UCSD-AML1 (cell line): Measurements from ENCODE around the gene VANGL1.
A peak's percentile ranks its signal among the peaks of the same experiment; 100 is the strongest.

Experiments used
- DNase-seq: peaks from one replicate; lab custom pipeline; 2025; ENCODE audit not compliant: unreplicated experiment; lab: John Stamatoyannopoulos, UW

Gene VANGL1

GRCh38 chr1:115701090-115701489 lies 59.3 kb downstream of the VANGL1 start:
- DNase-seq: no peak

GRCh38 chr1:115702959-115703358 lies 61.2 kb downstream of the VANGL1 start:
- DNase-seq: no peak

- no peak for DNase-seq
Observed at GRCh38 chr1:115705085-115705951, 63.5 kb downstream of the VANGL1 start.

GRCh38 chr1:115705963-115706362 lies 64.2 kb downstream of the VANGL1 start:
- no peak for DNase-seq

GRCh38 chr1:115706587-115707425 lies 65.0 kb downstream of the VANGL1 start:
- no peak for DNase-seq

- DNase-seq: no peak
Observed at GRCh38 chr1:115710859-115711624, 69.3 kb downstream of the VANGL1 start.

- no peak for DNase-seq
Observed at GRCh38 chr1:115712911-115713609, 71.3 kb downstream of the VANGL1 start.

- no peak for DNase-seq
Observed at GRCh38 chr1:115713906-115714305, 72.1 kb downstream of the VANGL1 start.

GRCh38 chr1:115714572-115715141 lies 72.9 kb downstream of the VANGL1 start:
- no peak for DNase-seq

- DNase-seq: peak; percentile 32
Observed at GRCh38 chr1:115717541-115717940, 75.8 kb downstream of the VANGL1 start.

GRCh38 chr1:115718011-115718754 lies 76.4 kb downstream of the VANGL1 start:
- DNase-seq: no peak

GRCh38 chr1:115719285-115719684 lies 77.5 kb downstream of the VANGL1 start:
- DNase-seq: no peak

GRCh38 chr1:115722221-115722620 lies 80.5 kb downstream of the VANGL1 start:
- no peak for DNase-seq

- no peak for DNase-seq
Observed at GRCh38 chr1:115723756-115724155, 82.0 kb downstream of the VANGL1 start.

GRCh38 chr1:115725600-115725999 lies 83.8 kb downstream of the VANGL1 start:
- no peak for DNase-seq

- no peak for DNase-seq
Observed at GRCh38 chr1:115726161-115726560, 84.4 kb downstream of the VANGL1 start.

GRCh38 chr1:115726570-115726969 lies 84.8 kb downstream of the VANGL1 start:
- DNase-seq: no peak

GRCh38 chr1:115727706-115728249 lies 86.0 kb downstream of the VANGL1 start:
- DNase-seq: peak; percentile 54

GRCh38 chr1:115728341-115728740 lies 86.6 kb downstream of the VANGL1 start:
- DNase-seq: no peak
